Measurements from ENCODE around the gene MGME1. TPM values are rescaled to one million over a fixed set of nuclear protein-coding genes. Genes with fewer than 3 reads are reported as not detected.
A peak's percentile ranks its signal among the peaks of the same experiment; 100 is the strongest.
"Not testable (repeated sequence)": the region's sequence is repeated elsewhere in the genome, so short reads cannot be mapped to it uniquely, and the experiment has no call there.

Gene MGME1
- total RNA-seq, 1 donor from 2014 or later: 3.9 TPM

DNA sequence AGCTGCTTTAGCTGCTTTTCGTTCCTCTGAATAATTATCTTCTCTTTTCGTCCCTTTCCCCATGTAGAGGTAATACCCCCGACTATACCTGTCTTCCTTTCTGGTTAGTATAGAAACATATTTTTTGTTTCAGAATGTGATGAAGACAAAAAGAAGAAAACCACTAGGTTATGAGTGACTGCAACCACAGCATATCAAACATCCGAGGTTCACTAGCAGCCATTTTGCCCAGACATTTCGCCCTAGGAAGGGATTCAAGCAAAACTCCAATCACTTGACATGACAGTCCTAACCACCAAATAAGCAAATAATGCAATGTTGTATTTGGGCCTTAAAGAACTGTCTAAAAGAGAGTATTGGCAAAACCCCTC is 9.6 kb upstream of the MGME1 start:
- no peak for DNase-seq (ENCODE audit: low spot score)

DNA sequence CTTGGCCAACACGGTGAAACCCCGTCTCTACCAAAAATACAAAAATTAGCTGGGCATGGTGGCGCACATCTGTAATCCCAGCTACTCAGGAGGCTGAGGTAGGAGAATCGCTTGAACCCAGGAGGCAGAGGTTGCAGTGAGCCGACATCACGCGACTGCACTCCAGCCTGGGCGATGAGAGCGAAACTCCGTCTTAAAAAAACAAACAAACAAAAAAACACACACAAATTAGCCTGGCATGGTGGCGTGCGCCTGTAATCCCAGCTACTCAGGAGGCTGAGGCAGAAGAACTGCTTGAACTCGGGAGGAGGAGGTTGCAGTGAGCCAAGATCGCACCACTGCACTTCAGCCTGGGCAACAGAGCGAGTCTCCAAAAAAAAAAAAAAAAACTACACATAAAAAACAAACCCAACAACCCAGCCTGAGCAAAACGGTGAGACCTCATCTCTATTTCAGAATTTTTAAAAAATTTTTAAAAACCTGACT is 8.4 kb upstream of the MGME1 start:
- DNase-seq (ENCODE audit: low spot score): not testable (repeated sequence)

DNA sequence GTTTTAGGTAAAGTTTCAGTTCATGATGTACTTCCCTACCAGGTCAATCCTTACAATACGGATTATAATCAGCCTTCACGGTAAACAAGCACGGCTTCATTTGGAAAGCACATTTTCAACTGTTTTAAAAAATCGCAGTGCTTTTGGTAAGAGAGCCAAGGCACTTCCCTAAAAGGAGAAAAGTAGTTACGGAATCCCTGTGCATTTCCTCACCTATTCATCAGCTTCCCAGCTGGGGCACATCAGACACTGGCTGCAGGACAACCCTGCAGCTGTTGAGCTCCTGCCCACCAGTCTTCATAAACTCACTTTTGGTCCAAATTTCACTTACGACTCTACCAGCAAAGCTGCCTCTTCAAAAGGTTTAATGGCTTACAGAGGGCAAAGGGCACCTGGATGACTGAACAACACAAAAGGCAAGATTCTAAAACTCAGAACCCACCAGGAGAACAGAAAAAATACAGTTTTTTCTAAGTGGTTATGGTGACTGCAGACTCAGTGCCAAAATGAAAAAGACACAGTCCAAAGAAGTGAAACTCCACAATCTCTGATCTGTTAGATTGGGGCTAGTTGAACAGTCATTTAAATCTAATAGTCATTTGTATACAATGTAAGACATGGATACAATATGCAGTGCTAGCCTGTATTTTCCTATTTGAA is 7.8 kb upstream of the MGME1 start:
- DNase-seq (ENCODE audit: low spot score): no peak

DNA sequence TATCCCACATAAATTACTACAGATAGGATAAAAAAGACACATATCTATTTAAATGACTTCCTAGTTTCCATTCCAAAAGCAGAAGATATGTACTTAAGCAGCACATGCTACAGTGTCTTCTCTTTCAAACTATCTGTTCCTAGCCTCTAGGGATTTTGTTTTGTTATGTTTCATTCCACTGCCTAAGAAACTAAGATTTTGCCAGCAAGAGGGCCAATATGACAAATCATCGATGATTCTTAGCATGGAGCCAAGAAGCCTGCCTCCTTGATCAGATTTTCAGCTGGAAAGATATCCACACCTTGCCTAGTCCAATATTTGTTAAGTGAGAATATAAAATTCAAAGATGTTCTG is 7.3 kb upstream of the MGME1 start:
- DNase-seq (ENCODE audit: low spot score): no peak

DNA sequence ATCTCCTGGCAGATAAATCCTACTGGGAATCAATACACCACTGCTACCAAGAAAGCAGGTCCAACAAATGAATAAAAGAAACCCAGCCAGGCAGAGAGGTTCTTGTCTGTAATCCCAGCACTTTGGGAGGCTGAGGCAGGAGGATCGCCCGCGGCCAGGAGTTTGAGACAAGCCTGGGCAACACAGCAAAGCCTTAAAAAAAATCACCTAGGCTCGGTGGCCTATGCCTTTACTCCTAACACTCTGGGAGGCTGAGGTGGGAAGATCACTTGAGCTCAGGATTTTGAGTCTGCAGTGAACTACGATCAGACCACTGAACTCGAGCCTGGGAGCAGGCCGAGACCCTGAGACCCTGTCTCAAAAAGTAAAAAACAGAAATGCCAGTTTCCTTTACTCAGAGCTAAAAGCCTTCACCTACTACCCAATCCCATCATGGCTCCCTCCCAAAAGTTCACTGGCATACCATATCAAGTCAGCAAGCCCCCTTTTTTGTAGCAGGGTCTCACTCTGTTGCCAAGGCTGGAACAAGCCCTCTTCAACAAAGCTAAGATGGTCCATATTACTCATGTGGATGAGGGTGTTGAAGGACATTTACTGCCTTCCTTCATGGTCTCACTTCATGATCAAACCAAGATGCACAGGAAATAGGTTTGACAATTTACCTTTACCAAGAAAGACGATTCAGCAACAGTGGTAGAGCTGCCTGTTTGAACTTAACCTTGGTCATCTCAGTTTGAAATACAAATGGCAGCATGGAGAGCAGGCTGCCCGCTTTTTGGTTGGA is 5.5 kb upstream of the MGME1 start:
- no peak for DNase-seq (ENCODE audit: low spot score)

DNA sequence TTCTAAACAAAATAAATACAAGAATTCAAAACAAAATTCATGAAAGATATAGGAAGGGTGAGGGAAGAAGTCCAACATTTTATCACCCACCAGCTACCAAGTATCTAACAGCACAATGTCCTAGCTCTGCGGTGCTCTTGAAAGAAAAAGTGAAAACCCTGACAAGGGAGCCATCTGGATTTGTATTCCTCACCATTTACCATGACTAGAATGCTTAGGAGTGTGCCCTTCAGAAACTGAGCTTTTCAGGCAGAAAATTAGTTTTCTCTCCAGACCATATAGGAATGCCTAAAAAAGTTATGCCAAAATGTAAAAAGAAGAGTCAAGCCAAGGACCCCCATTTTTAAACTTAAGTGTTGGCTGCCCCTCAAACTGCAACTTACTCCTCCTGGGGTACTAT is 4.7 kb upstream of the MGME1 start:
- DNase-seq (ENCODE audit: low spot score): no peak

DNA sequence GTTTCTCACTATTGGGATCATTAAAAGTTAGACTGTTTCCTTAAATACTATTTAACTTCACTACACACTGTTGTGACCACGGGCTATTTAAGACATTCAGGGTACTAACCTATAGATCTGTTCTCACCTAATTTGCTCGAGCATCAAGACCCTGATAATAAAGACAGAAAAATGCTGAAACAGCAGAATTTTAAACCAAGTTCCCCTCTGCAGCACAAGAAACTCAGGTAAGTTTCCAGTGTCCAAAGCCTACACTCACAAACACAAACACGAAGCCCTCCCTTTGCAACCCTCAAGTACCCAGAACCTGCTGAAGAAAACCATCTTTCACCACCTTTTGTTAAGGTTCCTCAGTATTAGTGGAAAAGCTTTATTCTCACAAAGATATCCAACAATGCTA is 4.2 kb upstream of the MGME1 start:
- DNase-seq (ENCODE audit: low spot score): no peak

DNA sequence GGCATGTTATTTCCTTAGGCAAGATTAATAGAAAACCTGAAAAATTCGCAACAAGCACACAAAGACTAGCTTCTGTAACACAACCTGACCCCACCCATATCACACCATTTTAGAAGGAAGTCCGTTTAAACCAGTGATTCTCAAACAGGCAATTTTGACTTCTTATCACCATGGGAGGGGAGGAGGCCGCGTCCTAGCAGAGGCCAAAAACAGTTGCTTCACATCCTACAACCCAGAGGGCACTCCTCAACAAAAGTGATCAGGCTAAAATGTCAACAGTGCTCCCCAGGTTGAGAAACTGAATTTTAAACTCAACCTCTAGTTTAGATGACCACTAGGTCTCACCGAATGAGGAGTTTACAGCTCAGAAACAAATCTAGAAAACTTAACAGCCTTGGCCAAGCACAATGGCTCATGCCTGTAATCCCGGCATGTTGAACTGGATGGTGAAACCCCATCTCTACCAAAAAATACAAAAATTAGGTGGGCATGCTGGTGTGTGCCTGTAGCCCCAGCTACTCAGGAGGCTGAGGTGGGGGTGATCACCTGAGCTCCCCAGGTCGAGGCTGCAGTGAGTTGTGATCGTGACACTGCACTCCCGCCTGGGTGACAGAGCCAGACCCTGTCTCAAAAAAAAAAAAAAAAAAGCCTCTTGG is 3.6 kb upstream of the MGME1 start:
- no peak for DNase-seq (ENCODE audit: low spot score)

DNA sequence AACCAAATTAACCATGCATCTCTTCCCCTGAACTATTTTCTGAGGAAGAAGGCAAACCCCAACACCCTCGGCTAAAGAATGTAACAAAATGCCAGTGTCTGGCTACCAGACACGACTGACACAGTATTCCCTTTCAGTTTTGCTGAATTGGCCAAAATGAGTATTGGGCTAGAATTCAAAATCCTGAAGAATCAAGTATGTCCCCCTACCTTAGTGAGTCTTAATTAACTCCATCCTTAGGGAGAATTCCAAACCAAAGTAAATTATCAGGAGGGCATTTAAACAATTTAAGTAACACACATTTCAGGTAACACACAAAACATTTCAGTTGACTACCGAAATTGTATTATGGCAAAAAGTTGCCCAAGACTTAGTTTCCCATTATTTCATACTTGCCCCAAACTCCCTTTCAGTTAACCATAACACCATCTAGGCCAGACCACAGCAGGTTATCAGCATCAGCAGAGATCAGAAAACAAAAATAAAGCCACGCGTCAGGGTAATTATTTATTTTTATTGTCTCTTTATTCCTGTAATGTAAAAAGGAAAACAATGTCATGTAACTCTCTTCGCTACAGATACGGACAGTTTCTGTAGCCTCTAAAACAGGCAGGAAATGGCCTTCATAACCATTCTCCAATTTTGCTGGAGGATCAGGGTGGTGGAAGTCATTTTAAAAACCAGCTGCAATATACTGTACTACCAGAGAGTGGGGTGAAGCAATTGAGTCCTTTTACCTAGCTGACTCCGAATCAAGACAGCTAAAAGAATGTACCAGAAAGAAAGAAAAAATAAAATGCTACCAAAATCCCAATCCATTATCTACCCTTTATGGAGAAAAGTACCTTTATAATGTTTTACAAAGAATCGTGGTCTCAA is 2.1 kb upstream of the MGME1 start:
- peak; percentile 50 for DNase-seq (ENCODE audit: low spot score)

DNA sequence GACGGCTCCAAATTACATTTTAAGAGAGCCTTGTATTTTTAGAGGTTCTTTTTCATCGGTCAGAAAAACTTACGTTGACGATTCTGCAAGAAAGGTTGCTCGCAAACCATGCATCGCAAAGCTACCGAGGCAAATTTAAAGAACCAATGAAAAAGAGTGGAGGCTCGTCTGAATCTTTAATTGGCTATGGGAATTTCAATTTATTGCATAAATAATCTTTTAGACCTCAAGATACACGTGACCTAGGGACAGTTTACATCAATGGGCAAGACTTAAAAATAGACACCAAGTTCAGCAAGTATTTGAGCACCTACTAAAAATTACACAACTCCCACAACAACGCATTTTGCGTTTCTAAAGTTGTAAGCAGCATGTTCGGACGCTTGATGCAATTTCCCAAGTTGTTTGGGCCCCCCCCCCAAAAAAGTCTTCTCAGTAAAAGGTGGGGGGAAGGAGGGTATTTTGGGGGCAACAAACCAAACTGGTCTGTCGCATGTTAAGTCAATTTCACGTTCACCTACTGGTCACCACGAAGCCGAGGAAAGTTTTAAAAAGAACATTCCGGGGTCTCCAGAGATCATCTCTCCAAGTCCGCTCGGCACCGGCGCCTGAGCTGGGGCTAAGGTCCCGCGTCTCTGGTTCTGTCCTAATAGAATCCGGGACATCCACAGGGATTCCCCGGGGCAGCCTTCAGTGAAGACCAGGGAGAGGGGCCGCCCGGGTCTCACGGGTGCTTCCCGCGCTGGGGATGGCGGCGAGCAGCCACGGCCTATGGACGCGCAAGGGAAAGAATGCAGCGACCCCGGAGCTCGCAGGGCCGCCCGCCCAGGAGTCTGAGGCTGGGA is 1.1 kb upstream of the MGME1 start:
- DNase-seq (ENCODE audit: low spot score): peak; percentile 20

DNA sequence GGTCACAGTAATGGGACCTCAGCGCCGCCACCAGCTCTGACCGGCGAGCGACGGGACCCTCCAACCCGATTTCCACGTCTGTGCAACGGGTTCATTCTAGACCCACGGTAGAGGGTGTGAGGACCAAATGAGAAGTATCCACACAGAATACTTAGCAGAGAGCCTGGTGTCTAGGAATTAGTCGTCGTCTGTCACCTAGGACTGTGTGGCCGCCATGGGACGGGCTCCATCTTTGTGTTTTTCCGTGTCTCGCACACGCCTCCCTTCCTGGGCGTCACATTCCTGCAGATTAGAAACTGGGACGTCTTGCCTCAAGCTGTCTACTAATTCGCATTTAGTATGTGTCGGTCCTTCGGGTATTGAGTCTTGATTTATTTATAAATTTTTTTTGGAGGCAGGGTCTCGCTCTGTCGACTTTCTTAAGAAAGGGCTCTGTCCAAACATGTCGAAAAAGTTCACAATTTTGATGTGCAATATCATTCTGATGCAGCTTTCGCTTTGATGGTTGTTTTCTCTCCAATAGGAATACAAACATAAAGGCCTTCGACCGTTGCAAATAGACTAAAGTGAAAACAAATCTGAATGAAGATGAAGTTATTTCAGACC is 563 bp downstream of the MGME1 start:
- peak; percentile 53 for DNase-seq (ENCODE audit: low spot score)

DNA sequence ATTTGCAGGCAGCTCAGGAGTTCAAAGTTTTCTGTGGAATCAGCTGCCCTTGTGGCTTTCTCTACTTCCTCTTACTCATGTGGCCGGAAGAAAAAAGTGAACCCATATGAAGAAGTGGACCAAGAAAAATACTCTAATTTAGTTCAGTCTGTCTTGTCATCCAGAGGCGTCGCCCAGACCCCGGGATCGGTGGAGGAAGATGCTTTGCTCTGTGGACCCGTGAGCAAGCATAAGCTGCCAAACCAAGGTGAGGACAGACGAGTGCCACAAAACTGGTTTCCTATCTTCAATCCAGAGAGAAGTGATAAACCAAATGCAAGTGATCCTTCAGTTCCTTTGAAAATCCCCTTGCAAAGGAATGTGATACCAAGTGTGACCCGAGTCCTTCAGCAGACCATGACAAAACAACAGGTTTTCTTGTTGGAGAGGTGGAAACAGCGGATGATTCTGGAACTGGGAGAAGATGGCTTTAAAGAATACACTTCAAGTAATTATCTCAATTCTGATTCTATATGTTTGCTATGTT is 1.1 kb downstream of the MGME1 start:
- peak; percentile 59 for DNase-seq (ENCODE audit: low spot score)

DNA sequence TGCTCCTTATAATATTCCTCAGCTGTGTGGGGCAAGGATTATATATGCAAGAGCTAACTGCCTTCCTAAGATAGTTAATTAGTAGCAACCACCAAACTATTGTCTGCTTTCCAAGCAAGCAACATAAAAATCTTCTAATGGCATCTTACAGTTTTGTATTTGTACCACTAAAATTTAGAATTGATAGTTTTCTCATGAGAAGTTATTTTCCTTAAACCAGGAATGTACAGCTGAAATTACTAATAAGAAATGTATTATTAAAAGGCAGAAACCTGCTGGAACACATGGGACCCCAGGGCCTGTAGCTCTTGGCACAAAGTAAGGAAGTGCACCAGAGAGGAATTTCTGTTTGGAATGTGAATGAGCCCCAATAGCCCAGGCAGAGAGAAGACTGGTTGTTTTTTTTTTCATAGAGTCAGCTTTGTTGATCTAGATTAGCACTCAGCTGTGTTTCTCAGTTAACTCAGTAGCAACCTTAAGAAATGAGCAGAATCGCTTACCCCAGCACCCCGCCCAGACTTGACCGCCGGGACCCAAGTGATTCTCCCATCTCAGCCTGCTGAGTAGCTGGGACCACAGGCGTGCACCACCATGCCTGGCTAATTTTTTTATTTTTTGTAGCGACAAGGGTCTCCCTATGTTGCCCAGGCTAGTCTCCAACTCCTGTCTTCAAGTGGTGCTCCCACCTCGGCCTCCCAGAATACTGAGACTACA is 2.6 kb downstream of the MGME1 start:
- no peak for DNase-seq (ENCODE audit: low spot score)

DNA sequence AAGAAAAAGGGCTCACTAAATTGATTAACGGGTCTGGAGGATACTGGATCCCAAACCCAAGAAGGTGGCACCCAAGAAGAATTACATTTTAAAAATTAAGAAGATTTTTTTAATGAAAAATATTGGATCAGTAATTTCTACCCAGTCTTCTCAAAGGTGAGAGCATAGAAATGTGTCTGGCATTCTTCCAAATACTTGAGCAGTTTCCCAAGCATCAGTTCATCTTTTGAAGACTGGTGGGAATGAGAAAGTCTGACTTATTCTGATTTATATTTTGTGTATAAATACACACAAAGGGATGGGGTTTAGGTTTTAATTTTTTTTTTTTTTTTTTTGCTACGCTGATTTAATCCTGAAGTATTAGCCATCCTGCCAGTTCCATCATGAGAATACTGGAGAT is 3.3 kb downstream of the MGME1 start:
- DNase-seq (ENCODE audit: low spot score): no peak

DNA sequence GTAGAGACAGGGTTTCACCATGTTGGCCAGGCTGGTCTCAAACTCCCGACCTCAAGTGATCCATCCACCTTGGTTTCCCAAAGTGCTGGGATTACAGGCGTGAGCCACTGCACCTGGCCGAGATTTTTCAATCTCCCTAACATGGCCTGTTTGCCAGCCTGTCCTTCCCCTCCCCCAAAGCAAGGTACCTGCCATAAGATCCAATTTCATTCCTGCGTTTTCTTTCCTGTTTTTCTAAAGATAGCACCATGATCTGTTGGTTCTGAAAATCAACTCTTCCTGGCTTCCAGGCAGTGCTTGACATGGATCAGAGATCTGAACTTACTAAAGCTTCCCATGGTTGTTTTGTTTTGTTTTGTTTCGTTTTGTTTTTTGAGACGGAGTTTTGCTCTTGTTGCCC is 7.5 kb downstream of the MGME1 start:
- no peak for DNase-seq (ENCODE audit: low spot score)

DNA sequence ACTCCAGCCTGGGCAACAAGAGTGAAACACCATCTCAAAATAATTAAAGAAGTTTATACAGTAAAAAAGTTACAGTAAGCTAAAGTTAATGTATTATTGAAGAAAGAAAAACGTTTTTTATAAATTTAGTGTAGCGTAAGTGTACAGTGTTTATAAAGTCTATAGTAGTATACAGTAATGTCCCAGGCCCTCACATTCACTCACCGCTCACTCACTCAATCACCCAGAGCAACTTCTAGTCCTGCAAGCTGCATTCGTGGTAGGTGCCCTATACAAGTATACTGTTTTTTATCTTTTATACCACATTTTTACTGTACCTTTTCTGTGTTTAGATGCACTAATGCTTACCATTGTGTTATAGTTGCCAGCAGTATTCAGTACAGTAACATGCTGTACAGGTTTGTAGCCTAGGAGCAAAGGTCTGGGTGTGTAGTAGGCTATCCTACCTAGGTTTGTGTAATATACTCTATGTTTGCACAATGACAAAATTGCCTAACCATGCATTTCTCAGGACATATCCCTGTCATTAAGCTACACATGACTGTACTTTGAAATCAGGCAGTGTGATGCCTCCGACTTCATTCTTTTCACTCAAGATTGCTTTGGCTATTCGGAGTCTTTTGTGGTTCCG is 16.7 kb downstream of the MGME1 start:
- no peak for DNase-seq (ENCODE audit: low spot score)

DNA sequence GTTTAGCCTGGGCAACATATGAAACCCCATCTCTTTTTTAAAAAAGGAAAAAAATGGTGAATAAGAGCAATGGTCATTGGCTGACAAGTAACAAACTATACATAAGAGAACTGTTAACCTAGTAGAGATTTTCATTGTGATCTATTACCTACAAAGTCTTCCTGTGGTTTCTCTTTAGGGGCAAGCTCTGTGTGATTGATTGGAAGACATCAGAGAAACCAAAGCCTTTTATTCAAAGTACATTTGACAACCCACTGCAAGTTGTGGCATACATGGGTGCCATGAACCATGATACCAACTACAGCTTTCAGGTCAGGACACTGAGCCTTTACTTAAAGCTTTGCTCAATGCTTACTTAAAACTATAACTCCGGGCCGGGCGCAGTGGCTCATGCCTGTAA is 19.2 kb downstream of the MGME1 start:
- no peak for DNase-seq (ENCODE audit: low spot score)

DNA sequence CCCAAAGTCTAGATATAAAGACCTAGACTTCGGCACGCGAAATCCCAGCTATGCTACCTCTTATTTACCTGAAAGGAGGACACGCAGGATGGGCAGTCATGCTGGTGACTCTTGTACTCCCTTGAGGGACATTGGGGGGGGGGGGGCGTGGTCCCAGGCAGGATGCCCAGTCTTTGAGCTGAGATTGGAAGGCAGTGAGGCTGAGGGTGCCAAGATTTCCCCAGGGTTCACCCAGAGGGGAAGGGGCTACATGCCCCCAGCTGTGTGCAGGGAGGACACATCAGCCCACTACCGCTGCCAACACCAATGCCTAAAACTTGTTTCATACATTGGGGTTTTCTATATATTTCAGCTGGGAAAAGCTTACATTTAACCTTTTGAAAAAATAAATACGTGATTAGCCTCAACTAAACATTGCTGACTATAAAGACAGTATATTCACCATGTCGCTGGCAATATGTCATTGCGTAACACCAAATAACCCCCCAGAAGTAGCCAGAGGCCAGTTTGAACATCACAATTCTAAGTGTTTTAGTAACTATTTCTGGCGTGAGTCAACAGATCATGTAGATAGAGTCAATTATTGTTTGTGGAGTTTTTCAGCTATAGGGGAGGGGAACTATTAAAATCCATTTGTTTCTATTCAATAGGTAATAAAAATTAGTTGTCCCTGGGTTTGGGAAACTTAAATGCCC is 21.6 kb downstream of the MGME1 start:
- DNase-seq (ENCODE audit: low spot score): no peak
